Esophagus muscularis mucosa (tissue), 3 donors: ENCODE results near the gene PRMT7.

Source experiments
- POLR2A ChIP-seq: fragments of 450-650 bp; IDR thresholded peaks from one replicate; pipeline ENCODE4 v1.6.1; 2017; ENCODE audit warnings: antibody characterized with exemption, moderate library complexity, mild to moderate bottlenecking, low read depth
- POLR2AphosphoS5 ChIP-seq, 2 donors: sonication (generic); formaldehyde crosslinking; IDR thresholded peaks; one replicate each; pipeline ENCODE4 v1.6.1; 2017; ENCODE audit warnings: antibody characterized with exemption in 2 of 2
- TF ChIP-seq, protein P1 (sequence below), 3 experiments: fragments of 200-600 bp in 2 of 3; fragments of 450-650 bp in 1 of 3; sonication (generic) in 2 of 3; IDR thresholded peaks; one replicate each; pipeline ENCODE4 v1.5.1; 2017 to 2019; ENCODE audit warnings: antibody characterized with exemption in 3 of 3, mild to moderate bottlenecking in 2 of 3, moderate library complexity in 1 of 3

DNA sequence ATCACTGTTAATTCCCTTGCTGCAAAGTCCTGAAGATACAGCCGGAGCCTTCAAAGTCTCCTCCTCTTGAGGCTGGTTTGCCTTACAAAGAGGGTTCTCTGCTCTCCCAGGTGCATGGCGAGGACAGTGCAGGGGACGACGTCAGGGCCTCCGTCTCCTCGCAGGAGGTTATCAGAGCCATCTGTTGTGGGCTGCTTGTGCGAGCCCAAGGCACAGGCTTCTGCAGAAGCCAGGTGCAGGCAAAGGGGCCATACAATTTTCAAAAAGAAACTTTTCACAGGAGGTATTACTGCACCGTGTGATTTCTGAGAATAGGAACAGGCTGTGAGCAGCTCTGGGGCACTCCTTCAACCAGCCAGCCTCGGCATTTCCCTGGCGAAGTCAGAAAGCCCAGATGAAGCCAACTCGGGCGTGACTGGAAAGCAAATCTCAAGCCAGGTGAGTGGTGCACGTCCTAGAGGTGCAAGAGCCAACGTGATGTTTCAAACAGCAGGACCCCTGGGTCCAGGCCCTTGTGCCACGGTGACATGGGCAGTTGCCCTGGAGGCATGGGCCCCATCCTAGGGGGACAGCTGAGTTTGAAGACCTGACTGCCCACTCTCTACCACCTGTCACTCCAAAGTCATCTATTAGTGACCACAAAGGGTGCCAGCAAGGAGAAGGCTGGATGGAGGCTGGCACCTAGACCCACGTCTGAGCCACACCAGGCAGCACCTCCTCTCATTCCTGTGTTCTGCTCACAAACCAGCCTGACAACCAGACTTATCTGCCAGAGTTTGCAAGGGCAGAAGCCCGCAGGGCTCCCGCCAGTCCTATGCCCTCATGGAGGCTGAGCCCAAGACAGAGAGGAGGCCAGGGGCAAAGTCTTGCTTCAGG, 68.9 kb downstream of the PRMT7 start:
- TF ChIP-seq, protein P1, sequence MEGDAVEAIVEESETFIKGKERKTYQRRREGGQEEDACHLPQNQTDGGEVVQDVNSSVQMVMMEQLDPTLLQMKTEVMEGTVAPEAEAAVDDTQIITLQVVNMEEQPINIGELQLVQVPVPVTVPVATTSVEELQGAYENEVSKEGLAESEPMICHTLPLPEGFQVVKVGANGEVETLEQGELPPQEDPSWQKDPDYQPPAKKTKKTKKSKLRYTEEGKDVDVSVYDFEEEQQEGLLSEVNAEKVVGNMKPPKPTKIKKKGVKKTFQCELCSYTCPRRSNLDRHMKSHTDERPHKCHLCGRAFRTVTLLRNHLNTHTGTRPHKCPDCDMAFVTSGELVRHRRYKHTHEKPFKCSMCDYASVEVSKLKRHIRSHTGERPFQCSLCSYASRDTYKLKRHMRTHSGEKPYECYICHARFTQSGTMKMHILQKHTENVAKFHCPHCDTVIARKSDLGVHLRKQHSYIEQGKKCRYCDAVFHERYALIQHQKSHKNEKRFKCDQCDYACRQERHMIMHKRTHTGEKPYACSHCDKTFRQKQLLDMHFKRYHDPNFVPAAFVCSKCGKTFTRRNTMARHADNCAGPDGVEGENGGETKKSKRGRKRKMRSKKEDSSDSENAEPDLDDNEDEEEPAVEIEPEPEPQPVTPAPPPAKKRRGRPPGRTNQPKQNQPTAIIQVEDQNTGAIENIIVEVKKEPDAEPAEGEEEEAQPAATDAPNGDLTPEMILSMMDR (IDR thresholded peaks at IDR 0.05) = no peak
- TF ChIP-seq POLR2A = no peak
- no peak for TF ChIP-seq POLR2AphosphoS5 (IDR thresholded peaks at IDR 0.05)
